Measurements from ENCODE around the gene NPHP4. TPM values are rescaled to one million over a fixed set of nuclear protein-coding genes. Genes with fewer than 3 reads are reported as not detected.

Gene NPHP4
- total RNA-seq, 2 experiments from 2014 or later = 15.4 to 20.3 TPM

- Mint-ChIP-seq H3K4me3 (no peak overlapping the region), H3K9me3 (ENCODE audit: low read depth) (no peaks in the 10 kb centered on the region), H3K27ac (no peak overlapping the region), H3K27me3 (no peaks in the 10 kb centered on the region), H3K4me1 (no peaks in the 10 kb centered on the region), H3K36me3 (peaks cover 4% of the 10 kb centered on the region)
- DNase-seq (no peak), ATAC-seq (no peak)
- CTCF ChIA-PET = no interaction called here
Measured at GRCh38 chr1:5948681-5949005, 43.6 kb downstream of the NPHP4 start.

DNA sequence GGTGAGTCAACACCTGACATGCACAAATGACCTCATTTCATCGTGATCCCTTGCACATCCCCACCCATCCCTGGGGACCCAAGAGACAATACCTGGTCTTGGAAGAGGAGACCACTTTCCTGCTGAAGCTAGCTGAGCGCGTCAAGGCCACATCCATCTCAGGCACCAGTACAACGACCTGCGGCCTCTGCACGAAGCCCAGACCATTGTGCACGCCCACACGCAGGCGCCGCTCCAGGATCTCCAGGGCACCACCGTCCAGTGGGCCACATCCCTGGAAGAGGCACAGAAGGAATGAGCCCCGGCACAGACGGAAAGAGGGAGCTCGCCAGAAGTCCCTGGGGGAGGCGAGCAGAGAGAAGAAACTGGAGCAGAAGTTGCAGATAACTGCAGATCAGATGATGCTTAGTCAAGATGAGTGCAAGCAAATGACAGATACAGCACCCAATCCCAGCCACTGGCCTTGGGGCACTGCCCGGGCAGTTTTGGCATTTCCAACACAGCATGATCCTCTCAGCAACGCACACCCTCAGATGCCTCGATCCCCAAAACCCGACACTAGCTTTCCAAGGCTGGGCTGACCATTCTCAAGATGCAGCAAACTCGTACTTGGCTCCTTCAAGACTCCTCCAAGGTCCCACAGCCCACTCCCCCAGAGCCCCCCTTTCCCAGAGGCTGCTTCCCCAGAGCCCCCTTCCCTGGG, 44.1 kb downstream of the NPHP4 start:
- no peak for ATAC-seq
- Mint-ChIP-seq H3K4me1 (no peaks in the 10 kb centered on the region), H3K36me3 (peaks cover 5% of the 10 kb centered on the region), H3K27me3 (no peaks in the 10 kb centered on the region), H3K4me3 (no peak overlapping the region), H3K27ac (no peak overlapping the region), H3K9me3 (ENCODE audit: low read depth) (no peaks in the 10 kb centered on the region)
- DNase-seq = peak; percentile 34
- CTCF ChIA-PET = no interaction called here

- CTCF ChIA-PET = interaction anchor here (0.7 kb wide), 1 partner anchor 33 kb away, joined by 3 read pairs; no protein-coding TSS in a partner anchor
- Mint-ChIP-seq H3K4me1 (no peaks in the 10 kb centered on the region), H3K4me3 (no peak overlapping the region), H3K27ac (no peak overlapping the region), H3K9me3 (ENCODE audit: low read depth) (no peaks in the 10 kb centered on the region), H3K27me3 (no peaks in the 10 kb centered on the region), H3K36me3 (peaks cover 5% of the 10 kb centered on the region)
- ATAC-seq = no peak
- DNase-seq = peak; percentile 30
Measured at GRCh38 chr1:5947071-5947821, 45.0 kb downstream of the NPHP4 start.

GRCh38 chr1:5945445-5945844, 46.8 kb downstream of the NPHP4 start:
- H3K36me3 Mint-ChIP-seq = peaks cover 5% of the 10 kb centered on the region
- H3K27ac Mint-ChIP-seq = no peak overlapping the region
- H3K9me3 Mint-ChIP-seq (ENCODE audit: low read depth) = no peaks in the 10 kb centered on the region
- CTCF ChIA-PET = no interaction called here
- no peak overlapping the region for H3K4me3 Mint-ChIP-seq
- ATAC-seq (no peak), DNase-seq (peak; percentile 33)
- no peaks in the 10 kb centered on the region for H3K4me1 Mint-ChIP-seq
- H3K27me3 Mint-ChIP-seq = no peaks in the 10 kb centered on the region

GRCh38 chr1:5944843-5945167, 47.4 kb downstream of the NPHP4 start:
- H3K9me3 Mint-ChIP-seq (ENCODE audit: low read depth) = no peaks in the 10 kb centered on the region
- peak; percentile 11 for DNase-seq
- no peak overlapping the region for H3K4me3 Mint-ChIP-seq
- H3K4me1 Mint-ChIP-seq = no peaks in the 10 kb centered on the region
- CTCF ChIA-PET = no interaction called here
- H3K27ac Mint-ChIP-seq = no peak overlapping the region
- no peak for ATAC-seq
- peaks cover 5% of the 10 kb centered on the region for H3K36me3 Mint-ChIP-seq
- H3K27me3 Mint-ChIP-seq = no peaks in the 10 kb centered on the region

GRCh38 chr1:5944154-5944842, 47.9 kb downstream of the NPHP4 start:
- CTCF ChIA-PET = no interaction called here
- DNase-seq (peak; percentile 34), ATAC-seq (no peak)
- no peak overlapping the region for H3K4me3 Mint-ChIP-seq
- peaks cover 5% of the 10 kb centered on the region for H3K36me3 Mint-ChIP-seq
- no peaks in the 10 kb centered on the region for H3K4me1 Mint-ChIP-seq
- no peaks in the 10 kb centered on the region for H3K27me3 Mint-ChIP-seq
- H3K9me3 Mint-ChIP-seq (ENCODE audit: low read depth) = no peaks in the 10 kb centered on the region
- no peak overlapping the region for H3K27ac Mint-ChIP-seq

- Mint-ChIP-seq H3K27ac (no peak overlapping the region), H3K9me3 (ENCODE audit: low read depth) (no peaks in the 10 kb centered on the region), H3K4me1 (no peaks in the 10 kb centered on the region), H3K36me3 (peaks cover 5% of the 10 kb centered on the region), H3K27me3 (no peaks in the 10 kb centered on the region), H3K4me3 (no peak overlapping the region)
- CTCF ChIA-PET = no interaction called here
- DNase-seq = peak; percentile 33
- ATAC-seq = no peak
Measured at GRCh38 chr1:5943343-5944124, 48.7 kb downstream of the NPHP4 start.

- DNase-seq (peak; percentile 7), ATAC-seq (no peak)
- Mint-ChIP-seq H3K36me3 (peaks cover 5% of the 10 kb centered on the region), H3K4me3 (no peak overlapping the region), H3K27me3 (no peaks in the 10 kb centered on the region), H3K27ac (no peak overlapping the region), H3K4me1 (peaks cover 5% of the 10 kb centered on the region), H3K9me3 (ENCODE audit: low read depth) (no peaks in the 10 kb centered on the region)
- CTCF ChIA-PET = no interaction called here
Measured at GRCh38 chr1:5941671-5942070, 50.6 kb downstream of the NPHP4 start.

- no peak for DNase-seq
- H3K4me1 Mint-ChIP-seq = peaks cover 10% of the 10 kb centered on the region
- H3K36me3 Mint-ChIP-seq = peaks cover 5% of the 10 kb centered on the region
- CTCF ChIA-PET = no interaction called here
- H3K9me3 Mint-ChIP-seq (ENCODE audit: low read depth) = no peaks in the 10 kb centered on the region
- no peak overlapping the region for H3K27ac Mint-ChIP-seq
- H3K27me3 Mint-ChIP-seq = no peaks in the 10 kb centered on the region
- ATAC-seq = no peak
- H3K4me3 Mint-ChIP-seq = no peak overlapping the region
Measured at GRCh38 chr1:5940723-5941407, 51.4 kb downstream of the NPHP4 start.

DNA sequence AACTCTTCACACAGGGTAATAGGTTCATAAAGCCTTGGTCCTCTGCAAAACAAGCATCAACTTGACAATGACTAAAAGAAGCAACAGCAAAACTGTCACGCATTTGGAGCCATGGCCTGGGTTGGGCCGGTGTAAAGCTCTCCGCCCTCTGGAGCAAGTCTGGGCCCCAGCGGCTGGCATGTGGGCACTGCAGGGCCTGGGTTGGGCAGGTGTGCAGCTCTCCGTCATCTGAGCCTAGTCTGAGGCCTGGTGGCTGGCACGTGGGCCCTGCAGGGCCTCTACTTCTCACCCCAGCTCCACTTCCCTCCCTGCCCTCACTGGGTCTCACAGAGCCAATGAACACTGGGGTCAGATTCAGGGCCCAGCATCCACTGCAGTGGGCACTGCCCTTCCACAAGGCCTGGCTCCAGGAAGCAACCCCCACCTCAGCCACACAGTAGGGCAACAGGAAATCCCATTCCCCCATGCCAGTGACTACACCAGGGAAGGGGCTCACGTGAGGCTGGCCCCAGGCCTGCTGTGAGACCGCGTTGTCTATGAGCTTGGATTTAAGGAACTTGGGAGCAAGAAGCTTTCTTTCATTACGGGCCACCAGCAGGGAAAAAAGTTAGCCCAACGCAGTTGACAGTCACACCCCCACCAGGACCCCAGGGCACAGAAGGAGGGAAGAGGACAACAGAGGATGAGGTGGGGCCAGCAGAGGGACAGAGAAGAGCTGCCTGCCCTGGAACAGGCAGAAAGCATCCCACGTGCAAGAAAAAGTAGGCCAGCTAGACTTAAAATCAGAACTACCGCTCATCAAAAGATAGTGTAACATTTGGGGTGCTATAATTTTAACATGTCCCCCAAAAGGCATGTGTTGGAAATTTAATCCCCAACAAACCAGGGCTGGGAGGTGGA, 52.7 kb downstream of the NPHP4 start:
- Mint-ChIP-seq H3K36me3 (peaks cover 1% of the 10 kb centered on the region), H3K4me1 (peaks cover 10% of the 10 kb centered on the region), H3K27me3 (no peaks in the 10 kb centered on the region), H3K4me3 (no peak overlapping the region), H3K27ac (no peak overlapping the region), H3K9me3 (ENCODE audit: low read depth) (no peaks in the 10 kb centered on the region)
- ATAC-seq (no peak), DNase-seq (no peak)
- CTCF ChIA-PET = no interaction called here

GRCh38 chr1:5938101-5938646, 54.1 kb downstream of the NPHP4 start:
- Mint-ChIP-seq H3K27ac (no peak overlapping the region), H3K36me3 (no peaks in the 10 kb centered on the region), H3K27me3 (no peaks in the 10 kb centered on the region), H3K4me3 (no peak overlapping the region), H3K9me3 (ENCODE audit: low read depth) (no peaks in the 10 kb centered on the region), H3K4me1 (peaks cover 10% of the 10 kb centered on the region)
- CTCF ChIA-PET = no interaction called here
- no peak for DNase-seq
- ATAC-seq = no peak

GRCh38 chr1:5937373-5937857, 54.8 kb downstream of the NPHP4 start:
- CTCF ChIA-PET = interaction anchor here (1.0 kb wide), 2 partner anchors 18 to 790 kb away, joined by 3 to 4 read pairs; no protein-coding TSS in a partner anchor
- H3K4me1 Mint-ChIP-seq = peaks cover 10% of the 10 kb centered on the region
- ATAC-seq = no peak

More at GRCh38 chr1:5937373-5937857, 54.8 kb downstream of the NPHP4 start:
- no peak overlapping the region for H3K4me3 Mint-ChIP-seq
- no peak for DNase-seq
- H3K27ac Mint-ChIP-seq = no peak overlapping the region
- no peaks in the 10 kb centered on the region for H3K27me3 Mint-ChIP-seq
- no peaks in the 10 kb centered on the region for H3K9me3 Mint-ChIP-seq (ENCODE audit: low read depth)
- peaks cover 3% of the 10 kb centered on the region for H3K36me3 Mint-ChIP-seq

Measured in activated CD8-positive, alpha-beta memory T cell treated with anti-CD3 and anti-CD28 coated beads, Interleukin-2, amount 10 ng/mL, durations not matched to agents 7 days and 5 days (primary cell).